Globus pallidus (tissue), 1 donor: ENCODE data around the gene CBARP.

Source experiments
- DNase-seq: peaks from one replicate; pipeline ENCODE4 v3.0.0-alpha.2; 2015; ENCODE audit warnings: low spot score

The CBARP gene

GRCh38 chr19:1239796-1240737 lies 2.3 kb upstream of the CBARP start:
- DNase-seq = peak; percentile 86

- no peak for DNase-seq
These were observed 1.6 kb upstream of the CBARP start for GRCh38 chr19:1239420-1239795.

GRCh38 chr19:1238369-1239303 lies 831 bp upstream of the CBARP start:
- no peak for DNase-seq

DNA sequence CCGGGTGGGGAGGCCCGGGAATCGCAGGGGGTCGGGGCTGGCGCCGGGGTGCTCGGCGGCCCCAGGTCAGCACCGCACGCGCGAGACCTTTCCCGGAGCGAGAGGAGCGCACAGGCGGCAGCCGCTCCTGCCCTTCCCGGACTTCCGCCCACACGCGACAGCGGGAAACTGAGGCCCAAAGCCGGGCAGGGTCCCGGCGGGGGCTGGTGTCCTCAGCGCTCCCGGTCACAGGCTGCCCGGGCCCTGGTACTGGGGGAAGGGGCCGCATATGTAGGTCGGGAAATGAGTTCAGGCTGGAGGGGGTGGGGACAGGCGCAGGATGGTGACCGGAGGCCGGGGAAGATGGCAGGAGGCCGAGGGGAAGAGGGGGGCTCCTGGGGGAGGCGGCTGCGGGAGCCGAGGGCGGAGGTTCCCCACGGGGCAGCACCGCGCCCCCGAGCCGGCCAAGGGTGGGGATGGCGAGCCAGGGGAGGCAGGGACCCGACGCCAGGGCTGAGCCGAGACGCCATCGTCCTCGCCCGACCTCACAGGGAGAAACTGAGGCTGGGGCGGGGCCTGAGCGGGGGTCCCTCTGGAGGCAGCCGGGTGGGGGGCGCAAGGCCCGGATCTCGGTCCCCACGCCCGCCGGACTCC lies 662 bp downstream of the CBARP start:
- no peak for DNase-seq

GRCh38 chr19:1236576-1236975 lies 1.2 kb downstream of the CBARP start:
- DNase-seq = no peak

- no peak for DNase-seq
These were observed 1.9 kb downstream of the CBARP start for GRCh38 chr19:1235625-1236538.

- no peak for DNase-seq
These were observed 2.8 kb downstream of the CBARP start for GRCh38 chr19:1234955-1235380.

GRCh38 chr19:1234051-1234954 lies 3.5 kb downstream of the CBARP start:
- DNase-seq = no peak

DNA sequence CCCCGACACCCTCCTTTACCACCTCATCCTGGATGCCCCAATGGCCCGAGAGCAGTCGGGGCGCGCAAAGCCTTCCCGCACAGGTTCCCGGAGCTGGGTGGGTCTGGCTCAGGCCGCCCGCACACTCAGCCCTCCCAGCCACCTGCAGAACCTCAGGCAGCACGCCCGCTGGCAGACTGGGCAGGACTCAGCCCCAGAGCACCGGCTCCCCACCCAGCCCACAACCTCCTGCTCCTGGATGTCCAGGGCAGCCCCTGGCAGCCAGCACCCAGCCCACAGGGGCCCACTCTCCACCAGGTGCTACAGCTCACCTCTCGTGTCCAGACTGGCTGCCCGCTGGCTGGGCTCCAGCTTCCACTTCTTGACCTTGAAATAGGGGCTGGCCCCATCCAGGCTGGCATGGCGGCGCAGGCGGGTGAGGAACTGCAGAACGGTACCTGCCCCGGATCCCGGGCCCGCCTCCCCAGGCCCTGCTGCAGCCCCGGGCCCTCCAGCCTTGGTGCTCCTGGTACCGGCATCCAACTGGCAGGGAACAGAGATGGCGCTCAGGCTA lies 4.6 kb downstream of the CBARP start:
- no peak for DNase-seq

DNA sequence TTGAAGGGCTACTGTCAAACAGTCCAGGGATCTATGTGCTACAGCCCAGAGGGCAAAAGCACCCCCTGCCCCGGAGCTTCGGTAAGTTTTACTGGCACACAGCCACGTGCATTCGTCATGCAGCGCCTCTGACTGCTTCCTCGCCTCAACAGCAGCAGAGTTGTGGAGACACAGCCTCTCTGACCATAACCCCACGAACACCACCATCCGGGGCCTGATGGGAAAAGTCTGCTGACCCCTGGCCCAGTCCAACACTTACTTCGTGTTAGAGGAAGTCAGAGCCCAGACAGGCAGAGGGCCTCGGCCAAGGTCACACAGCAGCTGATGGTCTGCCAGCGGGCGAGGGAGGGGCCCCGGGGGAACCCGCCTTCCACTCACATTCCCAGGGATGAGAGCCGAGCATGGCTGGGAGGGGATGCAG lies 5.1 kb downstream of the CBARP start:
- no peak for DNase-seq

DNA sequence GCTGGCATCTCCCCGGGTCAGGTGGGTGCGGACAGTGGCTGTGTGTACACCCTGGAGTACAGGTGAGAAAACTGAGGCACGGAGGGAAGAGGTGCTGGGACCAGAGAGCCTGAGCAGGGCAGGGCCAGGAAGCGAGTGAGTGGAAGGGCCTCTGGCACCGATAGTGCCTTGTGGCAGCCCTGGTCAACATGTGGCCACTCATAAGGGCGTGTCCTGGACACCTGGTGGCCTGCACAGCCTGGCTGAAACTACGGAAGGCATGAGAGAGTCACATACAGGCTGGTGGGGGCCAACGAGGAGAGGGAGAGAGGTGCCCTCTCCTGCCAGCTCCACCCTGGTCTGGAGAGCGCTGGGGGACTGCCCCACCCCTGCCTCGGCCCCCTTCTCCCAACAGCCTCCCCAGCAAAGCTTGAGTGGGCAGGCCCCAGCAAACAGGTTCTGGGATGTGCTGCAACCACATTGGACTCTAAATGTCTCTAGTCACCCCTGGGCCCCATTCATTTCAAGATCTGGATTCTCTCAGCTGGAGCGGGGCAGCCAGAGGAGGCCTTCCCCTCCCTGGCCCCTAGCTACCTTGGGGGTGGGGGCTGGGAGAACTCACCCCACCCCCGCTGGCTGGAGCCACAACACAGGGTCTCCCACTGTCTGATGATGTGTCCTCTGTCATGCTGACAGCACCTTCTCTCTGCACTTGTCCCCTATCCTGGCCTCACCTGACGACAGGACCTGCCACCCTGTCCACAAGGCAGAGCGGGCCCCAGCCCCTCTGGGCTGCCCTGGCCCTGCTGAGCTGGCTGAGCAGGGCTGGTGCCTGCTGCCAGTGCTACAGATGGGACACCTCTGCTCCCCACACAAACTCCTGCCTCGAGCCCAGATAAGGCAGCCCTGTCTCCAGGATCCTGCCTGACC lies 5.8 kb downstream of the CBARP start:
- no peak for DNase-seq

DNA sequence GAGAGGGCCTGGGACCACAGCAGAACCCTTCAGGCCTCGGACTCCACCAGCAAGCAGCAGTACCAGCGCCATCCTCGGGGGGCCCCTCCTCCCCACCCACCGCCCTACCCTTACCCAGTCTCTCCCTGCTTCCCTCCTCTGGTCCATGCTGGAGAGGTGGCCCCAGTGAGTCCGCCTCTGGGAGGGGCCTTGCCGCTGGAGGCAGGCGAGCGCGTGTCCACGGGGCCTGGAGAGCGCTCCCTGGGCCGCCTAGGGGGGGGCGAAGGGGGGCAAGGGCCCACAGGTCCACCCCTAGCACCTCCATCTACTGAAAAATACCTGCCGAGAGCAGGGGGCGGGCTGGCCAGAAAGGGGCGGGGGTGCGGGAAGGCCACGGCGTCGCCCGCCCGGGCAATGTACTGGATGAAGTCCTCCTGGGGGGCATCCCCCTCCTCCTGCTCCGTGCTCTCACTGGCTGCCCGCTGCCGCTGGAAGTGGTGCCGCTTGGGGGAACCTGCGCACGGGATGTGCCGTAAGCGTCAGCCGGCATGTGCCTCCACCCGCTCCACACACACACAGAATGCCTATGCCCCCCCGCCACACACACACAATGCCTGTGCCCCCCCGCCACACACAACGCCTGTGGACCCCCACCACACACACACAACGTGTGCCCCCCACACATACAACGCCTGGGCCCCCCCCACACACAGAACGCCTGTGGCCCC lies 6.9 kb downstream of the CBARP start:
- DNase-seq = no peak

DNA sequence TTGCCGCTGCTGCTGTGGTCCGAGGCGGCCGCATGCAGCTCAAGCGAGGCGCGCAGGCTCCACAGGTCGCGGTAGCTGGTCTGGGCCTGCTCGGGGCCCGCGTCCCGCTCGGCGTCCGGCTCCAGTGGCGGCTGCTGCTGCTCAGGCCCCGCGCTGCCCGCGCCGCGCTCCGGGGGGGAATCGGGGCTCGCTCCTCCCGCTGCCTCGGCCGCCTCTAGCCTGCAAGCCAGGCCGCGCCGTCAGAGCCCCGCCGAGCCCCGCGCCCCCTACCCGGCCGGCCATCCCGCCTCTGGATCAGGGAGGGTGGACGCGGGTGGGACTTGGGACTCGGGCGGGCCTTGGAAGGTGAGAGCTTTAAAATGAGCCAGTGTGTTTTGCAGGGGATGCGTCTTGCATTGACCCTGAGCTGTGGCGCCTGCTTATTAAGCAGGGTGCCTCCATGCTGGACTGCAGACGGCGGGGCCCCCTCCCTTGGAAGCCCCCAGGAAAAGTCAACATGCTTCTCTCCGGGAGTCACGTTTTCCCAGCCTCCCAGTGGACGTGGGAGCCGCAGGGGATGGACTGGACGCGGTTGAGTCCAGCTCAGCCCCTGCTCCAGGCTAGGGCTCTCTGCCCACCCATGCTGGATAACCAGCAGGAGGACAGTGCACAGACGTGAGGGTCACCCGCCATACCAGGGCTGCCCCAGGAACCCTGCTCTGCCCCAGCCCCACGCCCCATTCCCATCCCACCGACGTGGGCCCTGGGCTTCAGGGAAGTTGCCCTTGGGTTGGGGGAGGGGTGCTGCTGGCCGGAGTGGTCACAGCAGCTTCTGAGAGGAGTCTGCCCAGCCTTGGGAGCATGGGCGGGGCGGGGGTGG lies 7.7 kb downstream of the CBARP start:
- DNase-seq = no peak

DNA sequence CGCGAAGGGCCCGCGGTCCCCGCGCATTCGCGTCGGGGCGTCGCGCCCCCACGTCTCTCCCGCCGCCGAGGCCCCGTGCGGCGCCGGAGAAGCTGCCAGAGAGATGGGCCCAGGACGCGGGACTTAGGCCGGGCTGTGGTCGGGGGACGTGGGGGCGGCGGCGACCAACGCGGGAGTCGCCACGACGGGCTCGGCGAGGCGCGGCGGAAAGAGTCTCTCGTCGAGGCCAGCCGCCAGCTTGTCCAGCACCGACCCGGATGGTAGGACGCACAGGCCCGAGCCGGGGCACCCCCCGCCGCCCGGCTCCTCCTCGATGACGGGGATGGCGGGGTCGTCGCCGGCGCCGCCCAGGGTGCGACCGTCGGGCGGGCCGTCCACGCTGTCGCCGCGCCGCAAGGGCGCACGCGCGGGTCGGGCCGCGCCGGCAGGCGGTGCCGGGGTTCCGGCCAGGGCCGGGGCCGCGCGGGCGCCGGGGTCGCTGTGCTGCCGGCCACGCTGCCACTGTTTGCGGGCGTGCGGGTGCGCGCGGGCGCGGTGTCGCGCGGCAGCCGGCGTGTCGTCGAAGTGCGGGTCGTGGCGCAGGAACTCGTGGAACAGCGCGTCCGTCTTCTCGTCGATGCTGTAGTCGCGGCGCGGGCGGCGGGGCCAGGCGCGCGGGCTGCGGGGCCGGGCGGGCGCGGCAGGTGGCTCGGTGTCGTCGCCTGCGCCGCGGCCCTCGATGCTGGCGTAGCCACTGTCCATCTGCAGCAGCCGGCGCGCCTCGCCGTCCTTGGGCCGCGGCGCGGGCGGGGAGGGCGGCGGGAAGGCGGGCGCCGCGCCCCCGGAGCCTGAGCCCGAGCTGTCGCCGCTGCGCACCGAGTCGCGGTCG lies 8.5 kb downstream of the CBARP start:
- DNase-seq = no peak

DNA sequence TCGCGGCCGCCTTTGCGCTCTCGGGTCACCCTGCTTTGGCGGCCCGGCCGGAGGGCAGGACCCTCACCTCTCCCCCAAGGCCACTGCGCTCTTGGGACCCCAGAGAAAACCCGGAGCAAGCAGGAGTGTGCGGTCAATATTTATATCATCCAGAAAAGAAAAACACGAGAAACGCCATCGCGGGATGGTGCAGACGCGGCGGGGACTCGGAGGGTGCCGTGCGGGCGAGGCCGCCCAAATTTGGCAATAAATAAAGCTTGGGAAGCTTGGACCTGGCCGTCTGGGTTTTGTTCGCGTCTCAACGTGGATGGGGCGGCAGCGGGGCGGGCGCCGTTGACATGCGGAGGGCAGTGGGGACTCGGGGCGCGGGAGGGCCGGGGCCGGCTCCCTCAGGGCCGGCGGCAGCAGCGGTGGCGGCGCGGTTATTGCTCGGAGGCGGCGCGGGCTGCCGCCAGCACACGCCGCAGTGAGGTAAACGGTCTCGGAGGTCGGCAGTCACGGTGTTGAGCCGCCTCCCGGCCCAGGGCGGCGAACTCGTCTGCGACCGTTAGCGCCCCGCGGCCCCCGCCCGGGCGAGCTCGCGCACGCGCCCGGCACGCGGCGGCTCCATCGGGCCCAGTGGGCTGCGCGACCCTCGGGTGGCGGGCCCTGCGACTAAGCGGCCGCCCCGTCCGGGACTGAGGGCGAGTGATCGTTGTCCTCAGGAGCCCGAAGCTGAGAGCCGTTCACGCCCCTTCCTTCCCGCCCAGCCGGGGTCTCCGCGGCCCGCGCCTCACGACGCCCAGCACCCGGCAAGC lies 9.4 kb downstream of the CBARP start:
- DNase-seq = no peak
